H1 (cell line): ENCODE results near the gene SYNRG. TPM values are rescaled to one million over a fixed set of nuclear protein-coding genes. Genes with fewer than 3 reads are reported as not detected.

Experiments used
- CTCF ChIA-PET: fragments of 300-600 bp; sonication (Branson Sonifier 250); formaldehyde crosslinking; loops from one replicate; lab custom pipeline; 2021; ENCODE audit not compliant: partially characterized antibody; lab: Charles Lee
- POLR2A ChIA-PET: fragments of 300-600 bp; sonication (Branson Sonifier 250); formaldehyde crosslinking; loops from one replicate; lab custom pipeline; 2021; ENCODE audit warnings: inconsistent platforms; ENCODE audit not compliant: partially characterized antibody; lab: Charles Lee
- DNase-seq, 2 experiments: peaks; one replicate each; pipeline versions ENCODE4 v3.0.0 to v3.0.0-alpha.2; 2010 to 2022; ENCODE audit warnings: low spot score in 2 of 2, low read depth in 1 of 2, mixed read lengths in 1 of 2
- FAIRE-seq: peaks from 2 replicates; lab custom pipeline; 2011; peaks lifted over from hg19 to GRCh38; lab: Jason Lieb, UNC
- H2AFZ ChIP-seq: 2 replicates; pipeline ENCODE4 v1.8.1; 2012; ENCODE audit warnings: low read length, inconsistent platforms
- H2AK5ac ChIP-seq: 2 replicates; pipeline ENCODE4 v1.6.1; 2013; ENCODE audit warnings: low read depth, low read length
- H2BK120ac ChIP-seq: replicated peaks from 2 replicates; pipeline ENCODE3; 2013; ENCODE audit warnings: low read depth, low read length, inconsistent platforms
- H2BK12ac ChIP-seq: 2 replicates; pipeline ENCODE4 v1.6.1; 2013; ENCODE audit warnings: low read depth, low read length
- H2BK15ac ChIP-seq: 2 replicates; pipeline ENCODE4 v1.6.1; 2013; ENCODE audit warnings: low read length
- H2BK20ac ChIP-seq: 2 replicates; pipeline ENCODE4 v1.6.1; 2013; ENCODE audit warnings: low read length
- H2BK5ac ChIP-seq: 2 replicates; pipeline ENCODE4 v1.6.1; 2013; ENCODE audit warnings: low read depth, low read length
- H3K14ac ChIP-seq: 2 replicates; pipeline ENCODE4 v1.6.1; 2013; ENCODE audit warnings: inconsistent platforms; ENCODE audit not compliant: insufficient read length
- H3K18ac ChIP-seq: 2 replicates; pipeline ENCODE4 v1.6.1; 2013; ENCODE audit warnings: low read length; ENCODE audit errors: extremely low read depth
- H3K23ac ChIP-seq: 2 replicates; pipeline ENCODE4 v1.6.1; 2013; ENCODE audit warnings: inconsistent platforms; ENCODE audit not compliant: insufficient read length
- H3K23me2 ChIP-seq: 2 replicates; pipeline ENCODE4 v1.6.1; 2013; ENCODE audit warnings: low read depth, low read length
- H3K27ac ChIP-seq: 2 replicates; pipeline ENCODE4 v1.6.1; 2011; ENCODE audit warnings: low read depth, low read length, inconsistent platforms
- H3K27me3 ChIP-seq, 4 experiments: replicated peaks in 1 of 4; 1 replicate in 1 of 4; 2 replicates in 3 of 4; pipeline versions ENCODE4 v1.6.1 to v1.8.1; 2011 to 2013; ENCODE audit warnings: low read length in 3 of 4, mild to moderate bottlenecking in 3 of 4, inconsistent platforms in 2 of 4, mixed read lengths in 2 of 4, moderate library complexity in 1 of 4; ENCODE audit not compliant: control insufficient read depth in 3 of 4, insufficient read depth in 3 of 4; ENCODE audit errors: extremely low read depth in 1 of 4
- H3K36me3 ChIP-seq, 4 experiments: 2 replicates each; pipeline versions ENCODE4 v1.6.1 to v1.8.1; 2011 to 2013; ENCODE audit warnings: mild to moderate bottlenecking in 4 of 4, low read length in 3 of 4, moderate library complexity in 2 of 4, control low read depth in 1 of 4, inconsistent platforms in 1 of 4; ENCODE audit not compliant: insufficient read depth in 4 of 4, control insufficient read depth in 2 of 4
- H3K4ac ChIP-seq: replicated peaks from 2 replicates; pipeline ENCODE3; 2013; ENCODE audit warnings: low read length, low read depth, mixed read lengths, inconsistent platforms; ENCODE audit not compliant: insufficient read length
- H3K4me1 ChIP-seq, 4 experiments: replicated peaks in 1 of 4; 1 replicate in 1 of 4; 2 replicates in 3 of 4; pipeline versions ENCODE4 v1.6.1 to v1.8.1; 2011 to 2013; ENCODE audit warnings: low read length in 3 of 4, inconsistent platforms in 2 of 4, mixed read lengths in 1 of 4; ENCODE audit not compliant: insufficient read depth in 4 of 4, control insufficient read depth in 3 of 4
- H3K4me2 ChIP-seq, 2 experiments: 2 replicates each; pipeline versions ENCODE4 v1.6.1 to v1.8.1; 2011 to 2013; ENCODE audit warnings: low read depth in 2 of 2, low read length in 2 of 2, control low read depth in 1 of 2, inconsistent platforms in 1 of 2, mild to moderate bottlenecking in 1 of 2; ENCODE audit not compliant: insufficient read depth in 1 of 2
- H3K4me3 ChIP-seq, 4 experiments: fragments of 200-600, 300-600 bp in 1 of 4; sonication (generic), shearing (Covaris generic), sonication (Bioruptor Twin) in 1 of 4; 2 replicates each; pipeline versions ENCODE4 v1.5.1 to v1.8.1; 2011 to 2016; ENCODE audit warnings: low read length in 4 of 4, low read depth in 3 of 4, control low read depth in 2 of 4, inconsistent platforms in 2 of 4, mild to moderate bottlenecking in 2 of 4, mixed read lengths in 1 of 4, moderate library complexity in 1 of 4; ENCODE audit not compliant: insufficient read depth in 2 of 4; ENCODE audit errors: extremely low read depth in 1 of 4
- H3K56ac ChIP-seq: replicated peaks from 2 replicates; pipeline ENCODE3; 2013; ENCODE audit warnings: low read depth, mild to moderate bottlenecking, mixed read lengths, low read length, inconsistent platforms; ENCODE audit not compliant: insufficient read length
- H3K79me1 ChIP-seq: 2 replicates; pipeline ENCODE4 v1.6.1; 2013; ENCODE audit warnings: low read depth, low read length, control low read depth
- H3K79me2 ChIP-seq, 2 experiments: 2 replicates each; pipeline versions ENCODE4 v1.6.1 to v1.8.1; 2012 to 2013; ENCODE audit warnings: low read length in 2 of 2, mild to moderate bottlenecking in 2 of 2, inconsistent platforms in 1 of 2; ENCODE audit not compliant: insufficient read depth in 2 of 2, control insufficient read depth in 1 of 2
- H3K9ac ChIP-seq, 4 experiments: replicated peaks in 1 of 4; 1 replicate in 1 of 4; 2 replicates in 3 of 4; pipeline versions ENCODE4 v1.6.1 to v1.8.1; 2011 to 2013; ENCODE audit warnings: low read depth in 3 of 4, low read length in 3 of 4, control low read depth in 2 of 4, mild to moderate bottlenecking in 2 of 4, moderate library complexity in 2 of 4, inconsistent platforms in 1 of 4; ENCODE audit errors: extremely low read depth in 1 of 4
- H3K9me3 ChIP-seq, 2 experiments: 2 replicates each; pipeline versions ENCODE4 v1.6.1 to v1.8.1; 2012 to 2013; ENCODE audit warnings: mild to moderate bottlenecking in 2 of 2, moderate library complexity in 2 of 2, control low read depth in 1 of 2, inconsistent platforms in 1 of 2, low read depth in 1 of 2, low read length in 1 of 2, mixed read lengths in 1 of 2; ENCODE audit not compliant: insufficient read depth in 2 of 2
- H4K20me1 ChIP-seq, 2 experiments: replicated peaks in 1 of 2; 2 replicates each; pipeline versions ENCODE3 to v1.8.1; 2011 to 2013; ENCODE audit warnings: inconsistent platforms in 2 of 2, low read length in 2 of 2, mild to moderate bottlenecking in 1 of 2; ENCODE audit not compliant: insufficient read depth in 2 of 2, control insufficient read depth in 1 of 2
- H4K5ac ChIP-seq: 2 replicates; pipeline ENCODE4 v1.6.1; 2013; ENCODE audit warnings: low read length, low read depth, mixed read lengths, inconsistent platforms; ENCODE audit not compliant: insufficient read length
- H4K8ac ChIP-seq: 2 replicates; pipeline ENCODE4 v1.8.0; 2013; ENCODE audit warnings: mild to moderate bottlenecking, moderate library complexity, low read length, inconsistent platforms; ENCODE audit not compliant: insufficient read depth; ENCODE audit errors: extremely low read depth
- H4K91ac ChIP-seq: replicated peaks from 2 replicates; pipeline ENCODE3; 2013; ENCODE audit warnings: low read length, mixed read lengths, inconsistent platforms; ENCODE audit not compliant: insufficient read length
- ASH2L ChIP-seq: fragments of 200-600, 300-600 bp; sonication (generic); IDR thresholded peaks from one replicate; pipeline ENCODE4 v1.7.1; 2017; ENCODE audit warnings: low read length
- NRF1 ChIP-seq: IDR thresholded peaks from 2 replicates; pipeline ENCODE4 v1.6.1; 2011; ENCODE audit warnings: mild to moderate bottlenecking, low read depth, low read length, improper control_type of control experiment
- POLR2A ChIP-seq, 2 experiments: IDR thresholded peaks; 1 replicate in 1 of 2; 2 replicates in 1 of 2; pipeline ENCODE4 v1.6.1; 2011; ENCODE audit warnings: low read depth in 2 of 2, low read length in 2 of 2, mild to moderate bottlenecking in 2 of 2; ENCODE audit errors: control extremely low read depth in 1 of 2
- SIN3A ChIP-seq, 2 experiments: IDR thresholded peaks in 1 of 2; conservative IDR thresholded peaks in 1 of 2; 2 replicates each; pipeline ENCODE4 v1.6.1; 2011 to 2012; ENCODE audit warnings: low read length in 2 of 2, improper control_type of control experiment in 1 of 2, low read depth in 1 of 2, mild to moderate bottlenecking in 1 of 2
- TAF1 ChIP-seq: IDR thresholded peaks from 2 replicates; pipeline ENCODE4 v1.6.1; 2011; ENCODE audit warnings: mild to moderate bottlenecking, low read depth, low read length
- TAF7 ChIP-seq: optimal IDR thresholded peaks from 2 replicates; pipeline ENCODE3; 2011; ENCODE audit warnings: low read depth, mild to moderate bottlenecking, inconsistent platforms, low read length, moderate library complexity, borderline replicate concordance
- TBP ChIP-seq: IDR thresholded peaks from 2 replicates; pipeline ENCODE4 v1.6.1; 2011; ENCODE audit warnings: low read depth, low read length, improper control_type of control experiment
- WGBS, 2 experiments: shearing (Covaris generic) in 1 of 2; methylation state at CpG; one replicate each; pipeline versions ENCODE4 v1.1.6 to v1.1.7; 2013 to 2015; ENCODE audit warnings: low lambda C conversion rate in 2 of 2, mixed read lengths in 2 of 2, inconsistent platforms in 1 of 2, low coverage in 1 of 2, missing lambda C conversion rate in 1 of 2; ENCODE audit not compliant: insufficient replicate concordance in 2 of 2, insufficient coverage in 1 of 2, insufficient read length in 1 of 2; ENCODE audit errors: extremely low coverage in 1 of 2, missing lambda C conversion rate in 1 of 2; 5-methylcytosine and 5-hydroxymethylcytosine counted together
- polyA plus RNA-seq, 7 experiments: library from polyadenylated mRNA; depleted of rRNA in 3 of 7; stranded (reverse) in 5 of 7; unstranded in 2 of 7; fragments of >200 nt in 5 of 7; fragments of 200-250 nt in 2 of 7; gene quantifications; 1 replicate in 5 of 7; 2 replicates in 1 of 7; 4 replicates in 1 of 7; pipeline versions ENCODE4 v1.2.1 to v1.2.3, GENCODE V29; 2011 to 2013; ENCODE audit warnings: missing spikeins in 2 of 7, mixed read lengths in 2 of 7
- total RNA-seq: library from RNA; stranded (reverse); fragmentation: NEBNext Ultra II Directional; extraction: Animal tissue kit (Norgen Biotek cat#: 25700); gene quantifications from 2 replicates; pipeline ENCODE4 v1.2.1, GENCODE V29; 2021

The SYNRG gene
- total and polyA plus RNA-seq, 2 of the 8 experiments (the other 6 are each of a cell fraction or from before 2014, with no cell fraction given), result 7.7 to 31.7 TPM

- Histone ChIP-seq H4K5ac (no peak overlapping the region), H2BK5ac (no peak overlapping the region), H3K27me3 (no peaks in the 10 kb centered on the region), H3K79me2 (0 out of 4 replicates have a peak, but pooled peaks cover 0 to 5% of the 10 kb centered on the region in 2 experiments), H3K56ac (no peak overlapping the region), H2AFZ (no peak overlapping the region), H3K9me3 (no peaks in the 10 kb centered on the region), H3K79me1 (no peaks in the 10 kb centered on the region), H3K4me1 (peaks cover 0 to 9% (median 2%) of the 10 kb centered on the region in 4 experiments; a peak in 3 of 7 replicates), H4K91ac (no peak overlapping the region), H2AK5ac (no peak overlapping the region), H3K23me2 (no peaks in the 10 kb centered on the region), H3K4me3 (no peak overlapping the region), H2BK20ac (no peak overlapping the region), H4K8ac (no peak overlapping the region), H2BK120ac (no peak overlapping the region), H4K20me1 (no peaks in the 10 kb centered on the region), H3K4ac (no peak overlapping the region), H2BK15ac (no peak overlapping the region), H2BK12ac (no peak overlapping the region), H3K36me3 (peaks cover 0 to 10% (median 4%) of the 10 kb centered on the region in 4 experiments; a peak in 4 of 8 replicates), H3K18ac (no peak overlapping the region), H3K4me2 (no peak overlapping the region), H3K23ac (no peak overlapping the region), H3K27ac (no peak overlapping the region), H3K9ac (no peak overlapping the region), H3K14ac (no peak overlapping the region)
- DNase-seq (no peak), FAIRE-seq (no peak)
- 95% methylated on average over 2 of the region's 2 CpGs; no CpG with 5 or more reads in 1 of the 2 experiments for WGBS, 2 experiments
- no peak for TF ChIP-seq POLR2A (IDR thresholded peaks at IDR 0.05; ENCODE audit: control extremely low read depth in 1 of 2, low read depth in 2 of 2, low read length in 2 of 2)
- no peak for TF ChIP-seq TAF1
- no peak for TF ChIP-seq ASH2L
- TF ChIP-seq SIN3A (conservative IDR thresholded peaks at IDR 0.05 in 1 of 2, IDR thresholded peaks at IDR 0.05 in 1 of 2; ENCODE audit: low read depth in 1 of 2, low read length in 2 of 2), result no peak
- TF ChIP-seq TAF7, result no peak
- TF ChIP-seq NRF1, result no peak
- no peak for TF ChIP-seq TBP
- ChIA-PET POLR2A (interaction anchor here (0.5 to 1.6 kb wide), 4 partner anchors 10 to 1932 kb away, joined by 3 to 4 read pairs (median 3); no protein-coding TSS in a partner anchor), CTCF (interaction anchor here (0.6 to 2.3 kb wide), 4 partner anchors 10 to 169 kb away, joined by 3 to 13 read pairs (median 4); no protein-coding TSS in a partner anchor)
Observed at GRCh38 chr17:37545486-37545885, 63.7 kb downstream of the SYNRG start.
